IPS-18a (cell line): Measurements from ENCODE around the gene CCDC148.

Experiments
- H3K27ac ChIP-seq: one replicate; pipeline ENCODE4 v1.5.1; 2013; ENCODE audit warnings: low read length
- H3K27me3 ChIP-seq: one replicate; pipeline ENCODE4 v1.6.1; 2013; ENCODE audit warnings: mild to moderate bottlenecking, low read length; ENCODE audit not compliant: control insufficient read depth, insufficient read depth
- H3K36me3 ChIP-seq: one replicate; pipeline ENCODE4 v1.6.1; 2013; ENCODE audit warnings: low read depth, low read length; ENCODE audit not compliant: control insufficient read depth
- H3K4me1 ChIP-seq: one replicate; pipeline ENCODE4 v1.6.1; 2013; ENCODE audit warnings: low read depth, low read length; ENCODE audit not compliant: control insufficient read depth
- H3K4me3 ChIP-seq: one replicate; pipeline ENCODE4 v1.5.1; 2013; ENCODE audit warnings: low read length
- H3K9ac ChIP-seq: one replicate; pipeline ENCODE4 v1.6.1; 2013; ENCODE audit warnings: mild to moderate bottlenecking, low read length, moderate library complexity
- H3K9me3 ChIP-seq: one replicate; pipeline ENCODE4 v1.6.1; 2013; ENCODE audit warnings: low read depth, low read length; ENCODE audit not compliant: control insufficient read depth

Gene CCDC148

DNA sequence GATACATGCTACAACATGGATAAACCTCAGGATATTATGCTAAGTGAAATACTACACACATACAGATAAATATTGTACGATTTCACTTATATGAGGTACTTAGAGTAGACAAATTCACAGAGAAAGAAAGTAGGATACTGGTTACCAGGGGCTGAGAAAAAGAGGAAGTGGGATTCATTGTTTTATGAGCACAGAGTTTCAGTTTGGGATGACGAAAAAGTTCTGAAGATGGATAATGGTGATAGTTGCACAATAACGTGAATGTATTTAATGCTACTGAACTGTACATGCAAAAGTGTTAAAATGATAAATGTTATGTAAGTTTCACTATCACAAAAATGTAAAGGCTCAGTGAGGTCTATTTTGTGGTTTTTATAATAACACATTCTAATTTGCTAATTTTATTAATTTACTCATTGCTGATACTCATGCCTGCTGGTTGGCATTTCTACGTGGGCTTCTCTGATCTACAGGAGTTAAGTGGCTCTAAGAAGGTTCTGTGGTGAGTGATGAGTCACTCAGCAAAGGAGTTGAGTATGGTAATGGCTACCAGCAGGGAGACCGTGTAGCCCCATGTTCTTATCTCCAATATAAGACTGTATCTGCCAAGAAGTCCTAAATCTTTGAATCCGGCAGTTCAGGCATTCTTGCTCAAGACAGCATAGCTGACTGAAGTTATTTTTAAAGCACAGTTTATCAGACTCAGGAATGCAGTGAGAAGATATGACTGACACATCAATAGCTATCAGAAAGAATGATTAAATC lies 313.8 kb downstream of the CCDC148 start:
- Histone ChIP-seq H3K4me3 (no peak overlapping the region), H3K27ac (no peak overlapping the region), H3K9ac (no peak overlapping the region), H3K27me3 (no peaks in the 10 kb centered on the region), H3K4me1 (no peaks in the 10 kb centered on the region), H3K36me3 (no peaks in the 10 kb centered on the region), H3K9me3 (no peaks in the 10 kb centered on the region)

DNA sequence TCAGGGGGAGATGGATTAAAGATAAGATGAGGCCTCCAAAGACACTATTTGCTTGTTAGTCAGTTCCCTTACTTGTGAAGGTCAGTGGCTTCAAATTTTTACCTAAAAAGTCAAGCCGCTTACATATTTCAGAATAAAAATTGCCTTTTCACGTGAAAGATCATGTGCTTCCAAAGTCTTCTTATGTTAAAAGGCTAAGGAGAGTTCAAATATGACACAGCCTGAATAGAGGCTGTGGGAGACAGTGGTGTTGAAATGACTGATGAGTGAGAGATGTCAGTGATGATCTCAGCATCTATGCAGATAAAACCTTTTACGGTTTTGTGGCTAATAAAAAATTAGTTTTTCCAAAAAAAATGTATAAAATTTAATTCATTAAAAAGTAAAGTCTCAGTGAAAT lies 314.4 kb downstream of the CCDC148 start:
- Histone ChIP-seq H3K9ac (no peak overlapping the region), H3K4me3 (no peak overlapping the region), H3K27ac (no peak overlapping the region), H3K36me3 (no peaks in the 10 kb centered on the region), H3K4me1 (no peaks in the 10 kb centered on the region), H3K27me3 (no peaks in the 10 kb centered on the region), H3K9me3 (no peaks in the 10 kb centered on the region)

DNA sequence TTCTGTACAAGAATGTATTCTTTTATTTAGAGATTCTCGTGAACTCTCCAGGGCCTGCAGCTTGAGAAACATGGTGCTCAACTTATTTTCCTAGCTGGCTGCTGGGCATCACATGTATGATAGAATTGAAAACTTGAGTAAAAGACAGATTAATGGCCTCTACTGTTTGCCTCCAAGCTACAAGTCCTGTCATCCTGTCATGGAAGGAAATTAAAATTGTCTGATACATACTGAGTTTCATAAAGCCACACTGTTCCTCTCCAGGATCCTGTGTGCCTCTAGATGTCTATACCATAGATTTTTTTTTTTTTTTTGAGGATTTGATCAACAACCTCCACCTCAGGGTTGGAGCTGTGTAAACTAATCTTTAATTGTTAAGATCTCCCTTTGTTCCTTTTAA lies 316.4 kb downstream of the CCDC148 start:
- no peaks in the 10 kb centered on the region for H3K27me3 ChIP-seq
- no peaks in the 10 kb centered on the region for H3K9me3 ChIP-seq
- H3K36me3 ChIP-seq: no peaks in the 10 kb centered on the region
- H3K9ac ChIP-seq: no peak overlapping the region
- H3K27ac ChIP-seq: no peak overlapping the region
- H3K4me1 ChIP-seq: no peaks in the 10 kb centered on the region
- H3K4me3 ChIP-seq: no peak overlapping the region

DNA sequence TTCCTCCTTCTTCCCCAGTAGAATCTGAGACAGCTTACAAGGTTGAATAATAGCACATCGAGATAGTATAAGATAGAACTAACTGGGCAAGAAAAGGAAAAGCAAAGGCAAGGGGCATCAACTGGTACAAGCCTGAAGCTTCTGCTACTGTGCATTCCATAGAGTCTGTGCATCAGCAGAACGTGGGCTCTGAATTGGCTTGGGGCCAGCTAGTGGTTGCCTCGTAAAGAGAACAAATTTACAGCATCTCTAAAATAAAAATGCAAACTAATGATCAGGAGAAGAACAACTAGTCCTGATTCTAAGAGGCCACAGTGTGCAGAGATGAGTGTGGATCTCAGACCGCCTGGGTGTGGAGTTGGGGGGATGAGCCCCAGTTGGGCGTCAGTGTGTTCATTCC lies 318.3 kb downstream of the CCDC148 start:
- Histone ChIP-seq H3K4me1 (no peaks in the 10 kb centered on the region), H3K27me3 (no peaks in the 10 kb centered on the region), H3K36me3 (no peaks in the 10 kb centered on the region), H3K9me3 (no peaks in the 10 kb centered on the region), H3K4me3 (no peak overlapping the region), H3K9ac (no peak overlapping the region), H3K27ac (no peak overlapping the region)

DNA sequence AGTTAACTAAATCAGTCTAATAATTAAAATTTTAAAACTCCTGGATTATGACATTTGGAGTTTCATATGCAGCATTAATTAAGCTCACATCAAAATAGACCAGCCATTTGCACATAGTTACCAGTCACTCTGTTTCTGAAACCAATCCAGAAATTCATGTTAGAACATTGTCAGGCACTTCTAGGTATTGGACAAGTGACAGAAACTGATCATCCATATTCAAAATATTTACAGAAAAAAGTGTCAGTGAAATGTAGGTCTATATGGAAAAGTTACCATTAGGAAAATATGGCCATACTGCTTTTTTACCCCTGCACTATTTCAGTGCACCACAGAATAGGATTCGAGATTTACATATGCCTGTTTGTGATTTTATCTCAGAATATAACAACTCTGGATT lies 321.5 kb downstream of the CCDC148 start:
- H3K9me3 ChIP-seq: no peaks in the 10 kb centered on the region
- H3K36me3 ChIP-seq: no peaks in the 10 kb centered on the region
- H3K9ac ChIP-seq: no peak overlapping the region
- H3K27ac ChIP-seq: no peak overlapping the region
- no peaks in the 10 kb centered on the region for H3K27me3 ChIP-seq
- H3K4me1 ChIP-seq: no peaks in the 10 kb centered on the region
- no peak overlapping the region for H3K4me3 ChIP-seq

DNA sequence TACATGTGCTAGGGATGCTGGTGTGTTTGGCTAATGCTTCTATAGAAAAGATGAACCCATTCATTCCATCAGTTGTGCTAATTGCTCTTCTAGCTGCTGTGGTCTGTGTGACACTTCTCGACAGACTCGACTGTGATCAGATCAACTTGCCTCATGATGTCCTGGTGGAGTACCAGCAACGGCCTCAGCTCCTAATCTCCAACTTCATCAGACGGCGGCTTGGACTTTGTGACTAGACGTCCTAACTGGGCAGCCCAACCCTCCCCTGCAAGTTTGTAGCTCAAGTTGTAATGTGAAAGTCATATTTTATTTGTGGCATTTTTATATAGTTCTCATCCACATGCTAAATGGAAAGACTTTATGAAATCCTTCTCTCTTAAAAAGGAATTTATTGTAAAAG lies 321.9 kb downstream of the CCDC148 start:
- Histone ChIP-seq H3K36me3 (no peaks in the 10 kb centered on the region), H3K27me3 (no peaks in the 10 kb centered on the region), H3K4me1 (no peaks in the 10 kb centered on the region), H3K9ac (no peak overlapping the region), H3K27ac (no peak overlapping the region), H3K4me3 (no peak overlapping the region), H3K9me3 (no peaks in the 10 kb centered on the region)

DNA sequence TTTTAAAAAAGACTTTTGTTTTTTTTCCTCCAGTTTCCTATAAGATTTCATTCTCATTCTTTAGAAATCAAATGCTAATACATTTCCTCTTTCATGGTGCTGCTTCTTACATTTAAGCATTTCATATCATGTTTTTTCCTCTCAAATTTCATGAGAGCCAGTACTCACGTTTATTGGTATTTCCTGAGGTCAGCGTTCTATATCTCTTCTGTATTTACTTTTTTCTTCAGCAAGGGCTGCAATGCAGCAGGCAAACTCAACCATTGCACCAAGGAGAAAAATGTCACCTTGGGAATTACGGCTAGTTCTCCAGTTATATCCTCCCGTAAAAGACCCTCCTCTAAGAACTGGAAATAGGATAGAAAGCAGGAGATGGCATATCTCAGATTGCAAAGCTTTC lies 322.5 kb downstream of the CCDC148 start:
- H3K9me3 ChIP-seq: no peaks in the 10 kb centered on the region

DNA sequence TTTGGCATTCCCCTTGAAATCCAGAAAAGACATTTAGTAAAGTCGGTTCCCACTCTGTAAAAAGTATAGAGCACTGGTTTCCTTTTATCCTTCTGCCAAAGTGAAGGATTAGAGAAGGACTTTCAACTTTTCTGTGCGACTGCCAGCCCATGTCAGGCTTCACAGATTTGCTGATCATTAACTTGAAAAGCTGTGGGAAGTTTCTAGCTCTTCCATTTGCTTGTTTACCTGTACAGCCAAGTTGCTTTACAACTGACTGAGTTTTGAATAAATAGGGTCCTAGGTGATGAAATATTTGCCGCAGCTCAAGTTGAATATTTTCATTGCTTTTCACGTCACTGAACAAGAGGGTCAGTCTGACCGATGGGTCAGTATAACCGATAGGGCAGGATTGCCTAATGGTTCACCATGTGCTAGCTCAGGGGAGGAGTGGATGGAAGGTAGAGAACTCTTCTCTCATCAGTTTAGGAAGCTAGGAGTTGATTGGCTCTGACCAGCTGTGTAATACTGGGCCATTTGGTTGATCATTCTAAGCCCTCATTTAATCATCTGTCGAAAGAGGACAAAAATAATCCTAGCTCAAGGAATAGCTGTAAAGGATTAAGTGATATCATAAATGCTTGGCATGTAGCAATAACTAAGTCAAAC lies 324.5 kb downstream of the CCDC148 start:
- H3K4me3 ChIP-seq: no peak overlapping the region
- no peak overlapping the region for H3K9ac ChIP-seq
- H3K36me3 ChIP-seq: no peaks in the 10 kb centered on the region
- no peaks in the 10 kb centered on the region for H3K4me1 ChIP-seq
- no peak overlapping the region for H3K27ac ChIP-seq
- no peaks in the 10 kb centered on the region for H3K27me3 ChIP-seq
- no peaks in the 10 kb centered on the region for H3K9me3 ChIP-seq

More for the DNA sequence above, 322.5 kb downstream of the CCDC148 start:
- no peaks in the 10 kb centered on the region for H3K36me3 ChIP-seq
- H3K9ac ChIP-seq: no peak overlapping the region
- no peaks in the 10 kb centered on the region for H3K27me3 ChIP-seq
- no peak overlapping the region for H3K27ac ChIP-seq
- H3K4me1 ChIP-seq: no peaks in the 10 kb centered on the region
- no peak overlapping the region for H3K4me3 ChIP-seq

DNA sequence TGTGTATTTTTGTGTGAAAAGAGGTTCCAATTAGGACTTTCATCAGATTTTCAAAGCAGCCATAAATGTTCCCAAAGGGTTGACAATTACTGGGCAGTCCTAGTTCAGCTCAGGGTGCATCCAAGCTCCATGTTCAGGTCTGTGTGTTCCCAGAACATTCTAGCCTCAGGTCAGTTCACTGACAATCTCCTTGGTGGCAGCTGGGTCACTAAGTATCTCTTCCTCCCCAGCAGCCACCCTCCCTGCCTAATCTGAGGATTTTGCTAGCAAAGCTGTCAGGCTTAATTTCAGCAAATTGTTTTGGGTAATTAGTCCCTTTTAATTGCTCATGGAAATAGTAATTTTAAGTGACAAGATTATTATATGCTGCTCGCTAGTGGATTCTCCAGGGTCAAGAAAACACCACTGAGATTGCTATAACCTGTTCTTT lies 325.1 kb downstream of the CCDC148 start:
- Histone ChIP-seq H3K27me3 (no peaks in the 10 kb centered on the region), H3K36me3 (no peaks in the 10 kb centered on the region), H3K9ac (no peak overlapping the region), H3K27ac (no peak overlapping the region), H3K9me3 (no peaks in the 10 kb centered on the region), H3K4me1 (peaks cover under 1% of the 10 kb centered on the region), H3K4me3 (no peak overlapping the region)

DNA sequence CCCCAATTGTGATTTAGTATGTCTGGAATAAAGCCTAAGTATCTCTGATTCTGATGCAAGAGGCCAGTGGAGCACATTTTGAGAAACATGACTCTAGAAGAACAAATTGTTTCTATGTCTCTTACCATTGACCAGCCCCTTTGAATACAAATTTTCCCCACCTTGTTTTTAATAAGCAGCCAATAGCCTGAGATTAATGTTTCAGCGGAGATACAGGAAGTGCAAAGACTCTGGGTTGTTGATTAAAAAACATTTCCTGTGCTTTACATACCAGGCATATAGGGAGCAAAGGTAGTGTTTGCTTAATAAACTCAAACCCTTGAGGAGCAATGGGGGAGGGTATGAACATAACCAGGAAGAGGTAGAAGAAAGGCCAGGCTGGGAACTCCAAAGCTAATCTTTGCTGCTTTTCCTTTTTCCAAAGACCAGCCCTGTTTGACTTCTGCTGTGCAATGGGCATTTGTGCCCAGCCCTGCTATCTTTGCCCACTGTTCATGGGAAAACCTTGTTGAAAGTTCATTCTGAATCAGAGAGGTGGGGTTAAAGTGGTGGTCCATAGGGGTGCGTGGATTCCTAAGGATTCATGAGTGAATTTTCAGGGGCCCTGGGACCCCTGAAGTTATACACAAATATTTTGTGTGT lies 325.6 kb downstream of the CCDC148 start:
- Histone ChIP-seq H3K36me3 (no peaks in the 10 kb centered on the region), H3K9me3 (no peaks in the 10 kb centered on the region), H3K9ac (no peak overlapping the region), H3K27ac (no peak overlapping the region), H3K27me3 (no peaks in the 10 kb centered on the region), H3K4me1 (peaks cover 6% of the 10 kb centered on the region), H3K4me3 (no peak overlapping the region)

DNA sequence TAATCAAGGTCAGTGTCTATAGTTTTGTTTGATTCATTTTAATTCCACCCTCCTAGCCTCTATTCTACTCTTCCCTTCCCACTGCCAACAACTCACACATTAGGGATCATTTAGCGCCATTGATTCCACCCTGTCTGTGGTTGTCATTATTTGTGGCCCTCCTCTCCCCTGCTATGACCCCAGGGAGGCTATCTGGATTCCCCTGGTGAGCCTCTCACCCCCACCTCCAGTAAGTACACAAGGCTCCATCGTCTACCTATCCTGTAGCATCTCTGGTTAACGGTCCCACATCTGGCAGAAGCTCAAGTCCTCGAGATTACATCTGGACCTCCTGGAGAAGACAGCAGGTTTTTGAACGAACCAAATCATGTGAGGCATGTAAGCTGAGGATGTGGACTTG lies 327.5 kb downstream of the CCDC148 start:
- Histone ChIP-seq H3K4me3 (no peak overlapping the region), H3K9ac (no peak overlapping the region), H3K27ac (no peak overlapping the region), H3K36me3 (no peaks in the 10 kb centered on the region), H3K9me3 (no peaks in the 10 kb centered on the region), H3K27me3 (no peaks in the 10 kb centered on the region), H3K4me1 (peaks cover 8% of the 10 kb centered on the region)
